ENCODE measurements around the gene SMC4. TPM values are rescaled to one million over a fixed set of nuclear protein-coding genes. Genes with fewer than 3 reads are reported as not detected.

Gene SMC4
- total and polyA plus RNA-seq, 10 of the 15 experiments (the other 5 are each of a cell fraction or from before 2014, with no cell fraction given) = 75.6 to 288 (median 136) TPM

GRCh38 chr3:160449636-160450598 is 50.5 kb downstream of the SMC4 start, which contains the start of gene TRIM59 (continued):
- TF ChIP-seq ZBTB40 (IDR thresholded peaks at IDR 0.05; ENCODE audit: borderline replicate concordance) = peak; percentile 60; the same call in 1 of the 2 replicates
- no peak; the same call in 1 of the 2 replicates for TF ChIP-seq RUNX3 (IDR thresholded peaks at IDR 0.05; ENCODE audit: low read length)
- TF ChIP-seq ZZZ3 (IDR thresholded peaks at IDR 0.05; ENCODE audit: control insufficient read depth, insufficient read length, low read depth) = no peak
- TF ChIP-seq RAD21 (IDR thresholded peaks at IDR 0.05; ENCODE audit: insufficient read depth, low read depth, low read length) = no peak
- TF ChIP-seq NFYB (IDR thresholded peaks at IDR 0.05; ENCODE audit: insufficient read depth, low read depth, low read length) = peak; percentile 86
- TF ChIP-seq CTCF (IDR thresholded peaks at IDR 0.05 in 2 of 3, conservative IDR thresholded peaks at IDR 0.05 in 1 of 3; ENCODE audit: control insufficient read depth in 2 of 3, extremely low read depth in 1 of 3, insufficient read depth in 1 of 3, low read depth in 3 of 3, low read length in 3 of 3) = 0 out of 6 replicates have a peak, but pooled peaks of 2 of the 3 experiments have one; percentile 5 to 10
- TF ChIP-seq SMARCA5 (IDR thresholded peaks at IDR 0.05) = 0 out of 2 replicates have a peak, but pooled peaks have one; percentile 36
- 0 out of 2 replicates have a peak, but pooled peaks have one; percentile 42 for TF ChIP-seq HDAC2 (IDR thresholded peaks at IDR 0.05)
- TF ChIP-seq TARDBP (IDR thresholded peaks at IDR 0.05; ENCODE audit: borderline replicate concordance) = peak; percentile 71; the same call in 1 of the 2 replicates
- no peak for TF ChIP-seq NR2C2 (IDR thresholded peaks at IDR 0.05; ENCODE audit: borderline replicate concordance, control insufficient read depth, insufficient read length, low read depth)
- peak; percentile 95 for TF ChIP-seq POLR2AphosphoS5 (IDR thresholded peaks at IDR 0.05; ENCODE audit: low read length)
- TF ChIP-seq LARP7 (IDR thresholded peaks at IDR 0.05) = 0 out of 2 replicates have a peak, but pooled peaks have one; percentile 56
- peak; percentile 49 to 57; a peak in 2 of 4 replicates for TF ChIP-seq BHLHE40 (IDR thresholded peaks at IDR 0.05; ENCODE audit: borderline replicate concordance in 1 of 2, low read depth in 2 of 2, low read length in 1 of 2)
- TF ChIP-seq ZNF24 (IDR thresholded peaks at IDR 0.05) = no peak
- TF ChIP-seq STAT3 (IDR thresholded peaks at IDR 0.05; ENCODE audit: low read depth, low read length) = no peak
- peak; percentile 74 for TF ChIP-seq IKZF1 (conservative IDR thresholded peaks at IDR 0.05)
- peak; percentile 58 for TF ChIP-seq IRF3 (IDR thresholded peaks at IDR 0.05)

Data from GM12878 (cell line).